ENCODE data around the gene SMIM10.

The SMIM10 gene

GRCh38 chrX:134971926-134972325 lies 18.9 kb upstream of the SMIM10 start:
- Histone ChIP-seq H3K27me3 (ENCODE audit: control insufficient read depth in 1 of 2, insufficient read depth in 1 of 2, low read length in 2 of 2) (peaks cover 0 to 25% of the 10 kb centered on the region in 2 experiments), H2BK5ac (ENCODE audit: low read depth, low read length, poor library complexity, severe bottlenecking) (no peak overlapping the region), H3K18ac (ENCODE audit: low read depth in 1 of 2, low read length in 2 of 2) (no peak overlapping the region), H3K27ac (ENCODE audit: low read length, poor library complexity, severe bottlenecking) (no peak overlapping the region), H2BK15ac (ENCODE audit: low read depth, poor library complexity, severe bottlenecking) (no peak overlapping the region), H2AFZ (ENCODE audit: low read depth, low read length) (no peak overlapping the region), H3K23ac (ENCODE audit: low read length in 2 of 2) (no peak overlapping the region), H3K14ac (ENCODE audit: low read length in 2 of 2) (no peak overlapping the region), H3K4me3 (ENCODE audit: insufficient read depth in 1 of 2, low read depth in 1 of 2, low read length in 2 of 2) (no peak overlapping the region), H2BK12ac (ENCODE audit: low read length in 2 of 2) (no peak overlapping the region), H2BK120ac (ENCODE audit: low read depth, low read length) (no peak overlapping the region), H3K4ac (ENCODE audit: low read depth in 1 of 2, low read length in 2 of 2) (no peak overlapping the region), H4K91ac (ENCODE audit: low read length) (no peak overlapping the region), H3K9ac (ENCODE audit: low read length) (no peak overlapping the region), H3K9me3 (ENCODE audit: control insufficient read depth, low read length) (no peaks in the 10 kb centered on the region), H3K4me2 (ENCODE audit: low read length, poor library complexity, severe bottlenecking) (no peak overlapping the region), H4K8ac (ENCODE audit: low read length) (no peak overlapping the region), H3K79me1 (replicated peaks; ENCODE audit: low read length, poor library complexity, severe bottlenecking) (no peaks in the 10 kb centered on the region), H2AK5ac (ENCODE audit: low read length, severe bottlenecking) (no peak overlapping the region), H3K4me1 (ENCODE audit: control insufficient read depth, insufficient read depth, low read depth, low read length) (no peaks in the 10 kb centered on the region), H3K36me3 (ENCODE audit: control insufficient read depth in 1 of 2, insufficient read depth in 2 of 2, low read depth in 1 of 2, low read length in 2 of 2) (no peaks in the 10 kb centered on the region)
- WGBS: 75% methylated on average over 1 of the region's 3 CpGs
- DNase-seq: peak; percentile 20

GRCh38 chrX:134975516-134975915 lies 15.3 kb upstream of the SMIM10 start:
- Histone ChIP-seq H3K4me1 (ENCODE audit: control insufficient read depth, insufficient read depth, low read depth, low read length) (no peaks in the 10 kb centered on the region), H3K9me3 (ENCODE audit: control insufficient read depth, low read length) (no peaks in the 10 kb centered on the region), H2AK5ac (ENCODE audit: low read length, severe bottlenecking) (no peak overlapping the region), H3K14ac (ENCODE audit: low read length in 2 of 2) (no peak overlapping the region), H2BK15ac (ENCODE audit: low read depth, poor library complexity, severe bottlenecking) (no peak overlapping the region), H3K27ac (ENCODE audit: low read length, poor library complexity, severe bottlenecking) (no peak overlapping the region), H3K23ac (ENCODE audit: low read length in 2 of 2) (no peak overlapping the region), H2BK12ac (ENCODE audit: low read length in 2 of 2) (no peak overlapping the region), H2BK120ac (ENCODE audit: low read depth, low read length) (no peak overlapping the region), H3K36me3 (ENCODE audit: control insufficient read depth in 1 of 2, insufficient read depth in 2 of 2, low read depth in 1 of 2, low read length in 2 of 2) (no peaks in the 10 kb centered on the region), H3K18ac (ENCODE audit: low read depth in 1 of 2, low read length in 2 of 2) (no peak overlapping the region), H3K27me3 (ENCODE audit: control insufficient read depth in 1 of 2, insufficient read depth in 1 of 2, low read length in 2 of 2) (peaks cover 0 to 20% of the 10 kb centered on the region in 2 experiments), H4K91ac (ENCODE audit: low read length) (no peak overlapping the region), H4K8ac (ENCODE audit: low read length) (no peak overlapping the region), H2BK5ac (ENCODE audit: low read depth, low read length, poor library complexity, severe bottlenecking) (no peak overlapping the region), H2AFZ (ENCODE audit: low read depth, low read length) (no peak overlapping the region), H3K4ac (ENCODE audit: low read depth in 1 of 2, low read length in 2 of 2) (no peak overlapping the region), H3K79me1 (replicated peaks; ENCODE audit: low read length, poor library complexity, severe bottlenecking) (no peaks in the 10 kb centered on the region), H3K4me3 (ENCODE audit: insufficient read depth in 1 of 2, low read depth in 1 of 2, low read length in 2 of 2) (no peak overlapping the region), H3K4me2 (ENCODE audit: low read length, poor library complexity, severe bottlenecking) (no peak overlapping the region), H3K9ac (ENCODE audit: low read length) (no peak overlapping the region)
- no peak for DNase-seq
- WGBS: 96% methylated on average over 1 of the region's 1 CpG

GRCh38 chrX:134981910-134982309 lies 8.9 kb upstream of the SMIM10 start:
- Histone ChIP-seq H3K14ac (ENCODE audit: low read length in 2 of 2) (no peak overlapping the region), H3K18ac (ENCODE audit: low read depth in 1 of 2, low read length in 2 of 2) (no peak overlapping the region), H3K23ac (ENCODE audit: low read length in 2 of 2) (no peak overlapping the region), H4K91ac (ENCODE audit: low read length) (no peak overlapping the region), H2BK15ac (ENCODE audit: low read depth, poor library complexity, severe bottlenecking) (no peak overlapping the region), H3K27ac (ENCODE audit: low read length, poor library complexity, severe bottlenecking) (no peak overlapping the region), H3K4me2 (ENCODE audit: low read length, poor library complexity, severe bottlenecking) (no peak overlapping the region), H2AFZ (ENCODE audit: low read depth, low read length) (no peak overlapping the region), H2AK5ac (ENCODE audit: low read length, severe bottlenecking) (no peak overlapping the region), H3K27me3 (ENCODE audit: control insufficient read depth in 1 of 2, insufficient read depth in 1 of 2, low read length in 2 of 2) (peaks cover 0 to 6% of the 10 kb centered on the region in 2 experiments), H2BK12ac (ENCODE audit: low read length in 2 of 2) (no peak overlapping the region), H4K8ac (ENCODE audit: low read length) (no peak overlapping the region), H3K36me3 (ENCODE audit: control insufficient read depth in 1 of 2, insufficient read depth in 2 of 2, low read depth in 1 of 2, low read length in 2 of 2) (no peaks in the 10 kb centered on the region), H2BK120ac (ENCODE audit: low read depth, low read length) (no peak overlapping the region), H3K4me3 (ENCODE audit: insufficient read depth in 1 of 2, low read depth in 1 of 2, low read length in 2 of 2) (no peak overlapping the region), H3K4ac (ENCODE audit: low read depth in 1 of 2, low read length in 2 of 2) (no peak overlapping the region), H3K9ac (ENCODE audit: low read length) (no peak overlapping the region), H3K4me1 (ENCODE audit: control insufficient read depth, insufficient read depth, low read depth, low read length) (no peaks in the 10 kb centered on the region), H2BK5ac (ENCODE audit: low read depth, low read length, poor library complexity, severe bottlenecking) (no peak overlapping the region), H3K79me1 (replicated peaks; ENCODE audit: low read length, poor library complexity, severe bottlenecking) (no peaks in the 10 kb centered on the region), H3K9me3 (ENCODE audit: control insufficient read depth, low read length) (no peaks in the 10 kb centered on the region)
- DNase-seq: no peak
- no CpG with 5 or more reads among the region's 3 CpGs for WGBS

GRCh38 chrX:134982748-134983147 lies 8.0 kb upstream of the SMIM10 start:
- H3K9ac ChIP-seq (ENCODE audit: low read length): no peak overlapping the region
- H3K36me3 ChIP-seq (ENCODE audit: control insufficient read depth in 1 of 2, insufficient read depth in 2 of 2, low read depth in 1 of 2, low read length in 2 of 2): no peaks in the 10 kb centered on the region
- H4K8ac ChIP-seq (ENCODE audit: low read length): no peak overlapping the region
- no peak overlapping the region for H2AK5ac ChIP-seq (ENCODE audit: low read length, severe bottlenecking)
- H3K4me3 ChIP-seq (ENCODE audit: insufficient read depth in 1 of 2, low read depth in 1 of 2, low read length in 2 of 2): no peak overlapping the region
- no peaks in the 10 kb centered on the region for H3K9me3 ChIP-seq (ENCODE audit: control insufficient read depth, low read length)
- H3K4ac ChIP-seq (ENCODE audit: low read depth in 1 of 2, low read length in 2 of 2): no peak overlapping the region
- H3K14ac ChIP-seq (ENCODE audit: low read length in 2 of 2): no peak overlapping the region
- H3K4me1 ChIP-seq (ENCODE audit: control insufficient read depth, insufficient read depth, low read depth, low read length): no peaks in the 10 kb centered on the region
- 86% methylated on average over 2 of the region's 2 CpGs for WGBS
- H2BK15ac ChIP-seq (ENCODE audit: low read depth, poor library complexity, severe bottlenecking): no peak overlapping the region
- peaks cover 0 to 6% of the 10 kb centered on the region in 2 experiments for H3K27me3 ChIP-seq (ENCODE audit: control insufficient read depth in 1 of 2, insufficient read depth in 1 of 2, low read length in 2 of 2)
- no peaks in the 10 kb centered on the region for H3K79me1 ChIP-seq (replicated peaks; ENCODE audit: low read length, poor library complexity, severe bottlenecking)
- no peak overlapping the region for H2AFZ ChIP-seq (ENCODE audit: low read depth, low read length)
- H3K23ac ChIP-seq (ENCODE audit: low read length in 2 of 2): no peak overlapping the region
- H2BK120ac ChIP-seq (ENCODE audit: low read depth, low read length): no peak overlapping the region
- H2BK12ac ChIP-seq (ENCODE audit: low read length in 2 of 2): no peak overlapping the region
- no peak overlapping the region for H3K18ac ChIP-seq (ENCODE audit: low read depth in 1 of 2, low read length in 2 of 2)
- H3K27ac ChIP-seq (ENCODE audit: low read length, poor library complexity, severe bottlenecking): no peak overlapping the region
- H2BK5ac ChIP-seq (ENCODE audit: low read depth, low read length, poor library complexity, severe bottlenecking): no peak overlapping the region
- H4K91ac ChIP-seq (ENCODE audit: low read length): no peak overlapping the region
- H3K4me2 ChIP-seq (ENCODE audit: low read length, poor library complexity, severe bottlenecking): no peak overlapping the region
- DNase-seq: no peak
